Stimulated activated CD8-positive, alpha-beta memory T cell treated with anti-CD3 and anti-CD28 coated beads, Interleukin-4, amount 100 ng/mL, for 4 hours (primary cell): ENCODE measurements around the gene ADGRE1.

Experiments used
- DNase-seq, 2 donors: peaks; one replicate each; pipeline ENCODE4 v3.0.0-alpha.2; 2020; ENCODE audit warnings: low read depth in 2 of 2, low spot score in 1 of 2

ADGRE1 gene

DNA sequence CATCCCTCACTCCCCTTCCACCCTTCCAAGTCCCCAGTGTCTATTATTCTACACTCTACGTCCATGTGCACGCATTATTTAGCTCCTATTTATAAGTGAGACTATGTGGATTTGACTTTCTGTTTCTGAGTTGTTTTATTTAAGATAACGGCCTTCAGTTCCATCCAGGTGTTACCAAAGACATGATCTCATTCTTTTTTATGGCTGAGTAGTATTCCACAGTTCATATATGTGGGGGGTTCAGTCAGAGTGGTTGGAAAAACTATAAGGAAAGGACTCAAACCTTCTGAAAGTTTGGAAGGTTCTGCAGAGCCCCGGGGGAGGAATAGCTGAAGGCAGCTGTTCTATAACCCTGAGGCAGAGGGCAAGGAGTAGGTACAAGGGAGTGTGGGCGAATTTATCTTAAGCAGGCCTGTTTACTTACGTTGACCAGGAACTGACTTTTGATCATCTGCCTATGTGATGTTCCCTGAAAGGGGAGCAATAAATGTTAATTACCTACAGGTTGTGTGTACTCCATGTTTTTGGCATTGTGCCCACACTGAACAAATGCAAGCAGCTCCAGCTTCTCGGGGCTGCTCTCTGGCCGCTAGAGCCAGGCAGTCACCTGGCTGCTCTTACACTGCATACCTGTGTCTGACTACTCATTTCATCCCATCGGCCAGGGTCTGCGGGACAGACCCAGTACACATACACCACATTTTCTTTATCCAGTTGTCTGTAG, 13.5 kb upstream of the ADGRE1 start:
- DNase-seq: no peak

DNA sequence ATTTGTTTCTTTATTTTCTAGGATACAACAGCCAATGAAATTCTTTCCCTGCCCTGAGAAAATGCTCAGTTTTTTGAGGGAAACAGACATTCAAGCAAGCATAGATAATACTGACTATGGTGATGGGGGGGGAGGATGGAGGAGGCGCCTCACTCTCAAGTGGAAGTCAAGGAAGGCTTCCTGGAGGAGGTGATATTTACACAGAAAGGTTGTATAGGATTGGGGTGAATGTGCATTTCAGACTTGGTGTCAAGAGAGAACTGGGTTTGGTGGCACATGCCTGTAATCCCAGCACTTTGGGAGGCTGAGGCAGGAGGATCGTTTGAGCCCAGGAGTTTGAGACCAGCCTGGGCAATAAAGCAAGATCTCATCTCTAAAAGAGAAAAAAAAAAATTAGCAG, 12.2 kb upstream of the ADGRE1 start:
- DNase-seq: no peak

DNA sequence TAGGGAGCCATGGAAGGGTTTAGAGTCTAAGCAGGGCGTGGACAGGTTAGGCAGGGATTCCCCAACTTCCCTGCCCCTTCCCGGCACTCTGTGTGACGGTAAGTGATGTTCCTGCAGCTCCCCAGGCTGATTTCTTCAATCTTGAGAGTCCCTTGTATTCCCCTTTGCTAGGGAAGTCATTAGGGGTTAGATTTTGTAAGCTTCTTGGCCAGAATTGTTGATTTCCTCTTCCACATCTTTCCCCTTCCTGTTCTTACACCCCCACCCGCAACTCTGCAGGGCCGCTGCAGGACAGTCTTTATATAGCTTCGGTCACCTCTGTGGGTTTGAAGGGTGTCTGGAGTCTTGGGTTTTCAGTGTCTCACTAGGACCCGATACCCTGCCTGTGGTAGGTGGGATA, 10.6 kb upstream of the ADGRE1 start:
- no peak for DNase-seq

DNA sequence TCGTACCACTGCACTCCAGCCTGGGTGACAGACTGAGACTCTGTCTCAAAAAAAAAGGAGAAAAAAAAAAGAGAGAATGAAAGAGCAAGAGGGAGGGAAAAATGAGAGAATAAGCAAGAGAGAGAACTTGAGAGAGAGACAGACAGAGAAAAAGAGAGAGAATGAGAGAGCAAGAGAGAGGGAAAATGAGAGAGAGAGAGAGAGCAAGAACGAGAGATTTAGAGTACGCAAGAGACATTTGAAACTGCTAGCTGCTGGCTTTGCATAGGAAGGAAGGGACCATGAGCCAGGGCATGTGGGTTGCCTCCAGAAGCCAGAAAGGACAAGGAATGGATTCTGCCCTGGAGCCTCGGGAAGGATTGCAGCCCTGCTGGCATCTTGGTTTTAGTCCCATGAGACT, 9.6 kb upstream of the ADGRE1 start:
- DNase-seq: no peak

DNA sequence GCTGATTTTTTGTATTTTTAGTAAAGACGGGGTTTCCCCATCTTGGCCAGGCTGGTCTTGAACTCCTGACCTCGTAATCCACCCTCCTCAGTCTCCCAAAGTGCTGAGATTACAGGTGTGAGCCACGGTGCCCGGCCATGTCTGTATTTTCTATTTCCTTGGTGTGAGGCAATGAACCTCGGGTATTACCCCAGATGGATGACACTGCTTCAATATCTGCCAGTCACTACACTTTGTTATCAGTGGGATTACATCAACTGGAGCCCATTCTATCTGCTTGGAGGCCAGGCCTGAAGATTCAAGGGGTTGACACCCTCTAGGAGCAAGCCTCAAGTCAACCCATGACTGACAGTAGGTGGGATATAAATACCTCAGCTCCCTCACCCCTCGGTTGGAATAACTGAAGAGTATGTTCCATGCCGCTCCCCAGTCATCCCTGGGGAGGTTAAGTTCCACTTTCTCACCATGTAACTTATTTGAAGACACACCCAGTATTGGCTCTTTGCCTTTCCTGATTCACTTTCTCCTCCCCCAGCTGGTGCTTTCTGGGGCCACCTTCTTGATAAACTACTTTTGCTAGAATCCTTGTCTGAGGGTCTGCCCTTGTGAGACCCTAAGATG, 992 bp upstream of the ADGRE1 start:
- DNase-seq: no peak

DNA sequence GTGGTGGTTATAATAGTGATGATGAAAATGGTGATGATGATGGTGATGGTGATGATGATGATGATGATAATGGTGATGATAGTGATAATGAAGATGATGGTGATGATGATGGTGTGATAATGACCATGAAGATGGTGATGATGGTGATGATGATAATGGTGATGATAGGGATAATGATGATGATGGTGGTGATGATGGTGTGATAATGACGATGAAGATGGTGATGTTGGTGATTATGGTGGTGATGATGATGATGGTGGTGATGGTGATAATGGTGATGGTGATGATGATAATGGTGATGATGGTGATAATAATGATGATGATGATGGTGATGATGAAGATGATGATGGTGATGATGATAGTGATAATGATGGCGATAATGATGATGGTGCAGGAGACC, 1.6 kb downstream of the ADGRE1 start:
- DNase-seq: no peak

DNA sequence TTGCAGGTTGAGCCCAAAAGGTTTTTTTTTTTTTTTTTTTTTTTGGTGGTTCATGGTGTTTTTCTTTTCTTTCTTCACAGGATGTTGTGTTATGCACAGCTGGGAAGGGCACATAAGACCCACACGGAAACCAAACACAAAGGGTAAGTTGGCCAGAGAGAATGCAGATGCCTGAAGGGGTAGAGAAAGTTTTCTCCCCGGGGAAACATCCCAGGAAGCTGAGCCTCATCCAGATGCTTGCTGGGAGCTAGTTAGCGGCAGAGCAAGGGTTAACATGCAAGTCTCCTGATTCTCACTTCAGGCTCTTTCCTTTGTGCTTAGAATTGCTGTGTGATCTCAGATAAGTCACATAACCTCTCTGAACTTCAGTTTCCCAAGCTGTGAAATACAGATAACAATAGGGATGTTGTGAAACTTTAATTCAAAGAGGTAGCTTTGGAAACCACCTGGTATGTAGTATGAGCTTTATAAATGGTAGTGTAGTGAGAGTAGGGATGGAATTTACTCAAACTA, 3.1 kb downstream of the ADGRE1 start:
- DNase-seq: no peak

DNA sequence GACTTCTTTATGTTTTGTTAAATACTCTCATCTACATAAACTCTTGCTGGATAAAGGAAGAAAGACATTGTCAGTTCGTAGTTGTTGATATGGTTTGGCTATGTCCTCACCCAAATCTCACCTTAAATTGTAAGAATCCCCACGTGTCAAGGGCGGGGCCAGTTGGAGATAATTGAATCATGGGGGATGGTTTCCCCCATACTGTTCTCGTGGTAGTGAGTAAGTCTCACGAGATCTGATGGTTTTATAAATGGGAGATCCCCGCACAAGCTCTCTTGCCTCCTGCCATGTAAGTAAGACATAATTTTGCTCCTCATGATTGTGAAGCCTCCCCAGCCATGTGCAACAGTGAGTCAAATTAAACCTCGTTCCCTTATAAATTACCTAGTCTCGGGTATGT, 3.6 kb downstream of the ADGRE1 start:
- no peak for DNase-seq

DNA sequence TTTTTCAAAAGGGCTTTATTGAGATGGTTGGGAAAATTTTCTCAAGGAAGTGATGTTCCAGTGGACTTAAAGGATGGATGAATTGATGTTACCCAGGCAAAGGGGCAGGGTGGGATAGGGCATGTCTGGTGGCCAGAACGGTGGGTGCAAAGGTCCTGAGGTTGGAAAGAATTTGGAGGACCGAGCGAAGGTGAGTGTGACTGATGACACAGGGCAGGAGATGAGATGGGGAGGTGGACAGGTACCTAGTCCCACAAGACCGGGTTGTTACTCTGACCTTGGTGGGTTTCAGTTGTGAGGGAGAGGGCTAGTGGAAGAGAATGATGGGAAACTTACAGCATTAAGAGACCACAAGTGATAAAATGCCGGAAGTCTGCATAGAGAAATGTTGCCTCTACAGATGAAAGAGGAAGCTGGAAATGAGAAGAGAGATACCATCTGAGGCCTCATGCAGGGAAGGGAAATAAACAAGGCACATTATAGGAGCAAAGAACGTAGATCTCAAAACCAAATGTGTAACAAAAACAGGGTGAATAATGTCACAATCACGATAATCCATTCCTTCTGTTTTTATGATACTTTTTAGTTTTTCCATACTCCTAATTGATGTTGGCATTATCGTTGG, 4.5 kb downstream of the ADGRE1 start:
- no peak for DNase-seq

DNA sequence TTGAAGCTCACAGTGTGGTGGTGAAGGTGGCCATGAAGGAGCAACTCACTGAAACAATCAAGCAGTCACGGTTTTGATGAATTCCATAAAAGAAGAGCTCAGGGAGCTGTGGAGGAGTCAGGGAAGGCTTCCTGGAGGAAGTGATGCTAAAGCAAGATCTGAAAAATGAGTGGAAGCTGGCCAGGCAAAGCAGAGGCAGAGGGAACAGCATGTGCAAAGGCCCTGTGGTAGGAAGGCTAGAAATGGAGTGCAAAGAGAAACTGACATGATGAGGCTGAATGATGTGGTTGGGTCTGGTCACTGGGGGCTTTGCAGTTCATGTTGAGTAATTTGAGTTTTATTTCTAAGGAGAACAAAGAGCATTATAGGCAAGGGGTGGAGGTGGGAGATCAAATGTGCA, 6.9 kb downstream of the ADGRE1 start:
- no peak for DNase-seq

DNA sequence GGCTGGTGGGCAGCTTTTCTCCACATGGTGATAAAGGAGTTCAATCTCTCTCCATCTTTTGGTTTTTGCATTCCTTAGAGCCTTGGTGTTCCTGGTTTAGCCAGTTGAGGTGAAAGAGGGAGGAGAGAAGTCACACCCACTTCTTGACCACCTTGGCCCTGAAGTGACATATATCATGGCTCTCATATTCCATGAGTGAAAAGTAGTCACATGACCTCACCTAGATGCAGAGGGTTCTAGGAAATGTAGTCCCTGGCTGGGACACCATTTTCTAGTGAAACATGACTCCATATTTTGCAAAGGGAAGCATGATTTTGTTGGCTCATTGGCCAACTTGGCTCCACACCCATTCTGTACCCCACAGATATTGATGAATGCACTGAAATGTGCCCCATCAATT, 16.1 kb downstream of the ADGRE1 start:
- no peak for DNase-seq

DNA sequence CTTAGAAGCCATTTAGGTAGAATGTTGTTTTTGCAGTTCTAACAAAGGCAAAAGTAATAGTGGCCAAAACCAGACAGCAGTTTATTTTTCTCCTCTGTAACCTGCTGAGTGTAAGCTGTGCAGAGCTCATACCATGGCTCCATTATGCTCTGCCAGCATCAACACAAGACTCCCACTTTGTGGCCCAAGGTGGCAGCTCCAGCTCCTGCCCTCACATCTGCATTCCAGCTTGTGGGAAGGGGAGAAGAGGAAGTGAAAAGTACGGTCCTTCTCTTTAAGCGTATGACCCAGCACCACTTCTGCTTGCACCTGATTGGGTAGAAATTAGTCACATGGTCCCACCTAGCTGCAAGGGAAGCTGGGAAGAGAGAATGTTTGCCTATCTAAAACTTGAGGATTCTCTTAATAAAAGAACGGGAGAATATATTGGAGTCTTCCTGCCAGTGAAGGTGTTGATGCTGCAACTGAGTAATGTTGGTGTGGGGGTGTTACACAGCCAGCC, 19.2 kb downstream of the ADGRE1 start:
- DNase-seq: no peak

DNA sequence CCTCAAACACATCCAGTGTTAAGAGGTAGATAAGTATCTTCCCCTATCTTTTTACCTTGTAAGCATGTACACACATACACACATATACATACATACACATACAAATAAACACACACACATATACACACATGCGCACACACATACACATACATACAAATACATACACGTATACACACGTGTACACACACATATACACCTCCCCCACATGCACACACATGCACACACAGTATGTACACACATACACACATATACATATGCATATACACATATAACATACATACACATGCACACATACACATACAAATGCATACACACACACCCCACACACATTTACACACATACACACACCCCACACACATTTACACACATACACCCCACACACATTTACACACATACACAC, 24.1 kb downstream of the ADGRE1 start:
- DNase-seq: no peak

DNA sequence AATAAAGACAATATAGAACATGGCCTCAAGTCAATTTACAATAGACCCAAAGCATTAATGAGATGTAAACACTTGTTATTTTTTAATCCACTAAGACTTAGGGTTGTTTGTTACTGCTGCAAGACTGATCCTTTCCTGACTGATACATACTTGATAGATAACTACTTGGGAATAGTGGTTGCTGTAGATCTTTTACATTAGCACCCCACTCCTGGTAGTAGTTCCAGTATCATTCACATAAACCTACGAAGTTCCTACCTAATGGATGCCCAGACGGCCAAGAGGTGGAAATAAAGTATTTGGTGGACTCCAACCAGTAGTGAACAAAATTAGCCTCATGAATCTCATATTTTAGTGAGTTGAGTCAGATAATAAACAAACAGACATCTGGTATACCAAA, 26.9 kb downstream of the ADGRE1 start:
- no peak for DNase-seq

DNA sequence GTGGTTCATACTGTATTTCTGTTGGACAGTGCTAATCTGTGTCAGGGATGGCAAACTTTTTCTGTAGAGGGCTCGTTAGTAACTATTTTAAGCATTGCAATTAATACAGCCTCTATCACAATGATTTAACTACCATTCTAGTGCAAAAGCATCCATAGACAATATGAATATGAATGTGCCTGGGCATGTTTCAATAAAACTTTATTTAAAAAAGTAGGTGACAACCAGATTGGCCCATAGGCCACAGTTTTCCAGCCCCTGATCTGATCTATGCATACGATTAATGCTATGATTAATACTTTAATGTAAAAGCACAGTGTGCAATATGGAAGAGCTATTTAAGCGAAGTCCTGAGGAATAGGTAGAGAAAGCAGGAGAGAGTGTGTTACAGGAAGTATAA, 29.6 kb downstream of the ADGRE1 start:
- DNase-seq: no peak

DNA sequence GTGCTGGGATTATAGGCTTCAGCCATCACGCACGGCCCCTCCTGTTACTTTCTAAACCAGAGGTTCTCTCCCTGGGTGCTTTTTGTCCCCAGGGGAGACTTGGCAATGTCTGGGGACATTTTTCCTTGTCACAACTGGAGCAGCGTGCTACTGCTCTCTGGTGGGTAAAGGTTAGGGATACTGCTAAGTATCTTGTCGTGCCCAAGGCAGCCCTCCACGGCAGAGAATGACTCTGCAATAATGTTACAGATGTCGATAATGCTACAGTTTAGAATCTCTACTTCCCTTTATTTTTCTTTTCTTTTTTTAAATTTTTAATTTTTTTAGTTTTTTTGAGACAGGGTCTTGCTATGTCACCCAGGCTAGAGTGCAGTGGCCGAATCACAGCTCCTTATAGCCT, 38.0 kb downstream of the ADGRE1 start:
- DNase-seq: no peak

DNA sequence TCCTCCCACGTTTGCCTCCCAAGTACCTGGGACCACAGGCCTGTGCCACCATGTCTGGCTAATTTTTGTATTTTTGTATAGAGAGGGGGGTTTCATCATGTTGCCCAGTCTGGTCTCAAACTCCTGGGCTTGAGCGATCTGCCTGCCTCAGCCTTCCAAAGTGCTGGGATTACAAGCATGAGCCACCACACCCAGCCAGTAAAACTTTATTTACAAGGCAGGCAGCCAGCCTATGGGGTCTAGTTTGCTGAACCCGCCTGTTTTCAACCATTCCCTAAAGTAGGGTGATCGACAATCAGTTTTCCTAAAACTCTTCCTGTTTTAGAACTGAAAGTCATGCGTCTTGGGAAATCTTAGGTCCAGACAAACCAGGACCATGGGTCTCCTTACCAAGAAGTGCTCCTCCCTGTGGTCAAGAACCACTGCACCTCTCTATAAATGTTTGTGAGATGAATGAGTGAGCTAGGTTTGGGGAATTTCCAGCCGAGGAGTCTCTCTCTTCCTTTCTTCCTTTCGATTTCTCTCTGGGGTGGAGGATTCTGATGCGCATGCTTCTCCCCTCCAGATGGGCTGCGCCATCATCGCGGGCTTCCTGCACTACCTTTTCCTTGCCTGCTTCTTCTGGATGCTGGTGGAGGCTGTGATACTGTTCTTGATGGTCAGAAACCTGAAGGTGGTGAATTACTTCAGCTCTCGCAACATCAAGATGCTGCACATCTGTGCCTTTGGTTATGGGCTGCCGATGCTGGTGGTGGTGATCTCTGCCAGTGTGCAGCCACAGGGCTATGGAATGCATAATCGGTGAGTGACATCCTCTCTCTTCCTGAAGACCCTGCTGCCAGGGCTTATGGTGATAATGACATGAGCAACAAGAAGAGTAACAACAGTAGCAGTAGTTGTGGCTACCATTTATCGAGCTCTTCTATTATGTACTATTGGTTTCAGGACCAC, 38.7 kb downstream of the ADGRE1 start:
- no peak for DNase-seq

DNA sequence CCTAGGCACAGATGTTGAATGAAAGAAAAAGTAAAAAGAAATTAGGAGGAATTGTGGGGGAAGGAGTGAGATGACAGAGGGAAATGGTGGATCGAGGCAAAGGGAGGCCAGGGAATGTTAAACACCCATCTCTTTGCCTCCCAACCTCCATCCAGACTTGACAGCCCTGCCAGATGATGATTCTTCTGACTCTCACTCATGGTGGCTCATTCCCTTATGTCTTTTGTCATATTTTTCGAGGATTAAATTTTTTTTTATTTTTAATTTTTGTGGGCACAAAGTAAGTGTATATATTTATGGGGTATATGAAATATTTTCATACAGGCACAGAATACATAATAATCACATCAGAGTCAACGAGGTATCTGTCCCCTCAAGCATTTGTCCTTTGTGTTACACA, 42.8 kb downstream of the ADGRE1 start:
- no peak for DNase-seq

DNA sequence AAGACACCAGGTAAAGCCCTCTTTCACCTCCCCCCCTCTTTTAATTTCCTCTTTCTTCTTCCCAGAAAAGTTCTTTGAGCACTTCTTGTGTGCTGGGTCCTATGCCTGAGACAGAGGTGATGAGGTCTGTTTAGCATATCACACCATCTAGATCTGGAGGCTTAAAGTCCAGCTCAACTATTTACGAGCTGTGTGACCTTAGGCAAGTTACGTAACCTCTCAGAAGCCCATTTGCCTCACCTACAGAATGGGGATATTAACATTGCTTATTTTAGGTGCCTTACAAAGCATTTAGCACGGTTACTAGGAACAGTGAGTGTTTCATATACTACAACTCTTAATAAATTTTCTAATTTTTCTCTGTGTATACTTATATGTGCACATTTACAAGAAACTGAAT, 47.7 kb downstream of the ADGRE1 start:
- DNase-seq: no peak

DNA sequence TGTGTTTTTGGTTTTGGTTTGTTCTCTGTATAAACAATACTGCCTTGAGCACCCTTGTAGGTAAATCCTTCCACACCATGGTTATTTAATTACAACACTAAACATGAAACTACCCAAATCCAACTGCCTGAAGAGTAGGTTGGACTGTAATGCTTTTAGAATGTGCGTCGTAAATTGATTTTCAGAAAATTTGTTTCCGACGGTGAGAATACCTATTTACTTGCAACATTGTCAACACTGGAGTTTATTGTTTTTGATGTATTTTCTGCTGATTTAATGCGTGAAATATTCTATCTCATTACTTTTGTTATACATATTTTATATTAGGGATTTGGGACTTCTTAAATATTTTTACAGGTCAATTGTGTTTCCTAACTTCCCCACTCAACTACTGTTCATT, 48.2 kb downstream of the ADGRE1 start:
- DNase-seq: no peak

DNA sequence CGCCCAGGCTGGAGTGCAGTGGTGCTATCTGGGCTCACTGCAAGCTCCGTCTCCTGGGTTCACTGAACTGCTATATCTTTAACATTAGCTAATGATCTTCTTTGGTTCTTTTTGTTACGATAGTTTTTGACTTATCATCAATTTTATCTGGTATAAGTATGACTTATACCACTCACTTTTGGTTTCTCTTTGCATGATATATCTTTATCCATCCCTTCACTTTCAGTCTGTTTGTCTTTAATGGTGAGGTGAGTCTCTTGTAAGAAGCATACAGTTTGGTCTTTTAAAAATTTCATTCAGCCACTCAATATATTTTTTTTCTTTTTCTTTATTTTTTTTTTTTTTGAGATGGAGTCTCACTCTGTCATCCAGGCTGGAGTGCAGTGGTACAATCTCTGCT, 58.4 kb downstream of the ADGRE1 start:
- DNase-seq: no peak
